HG02943 (cell line): Measurements from ENCODE around the gene RPRD2.

ENCODE experiments used
- ATAC-seq: cut with Tn5 transposase; IDR thresholded peaks from one replicate; pipeline ENCODE4 v1.9.1; 2021; ENCODE audit warnings: mild to moderate bottlenecking, low read depth, moderate library complexity; ENCODE audit not compliant: unreplicated experiment

RPRD2 gene

DNA sequence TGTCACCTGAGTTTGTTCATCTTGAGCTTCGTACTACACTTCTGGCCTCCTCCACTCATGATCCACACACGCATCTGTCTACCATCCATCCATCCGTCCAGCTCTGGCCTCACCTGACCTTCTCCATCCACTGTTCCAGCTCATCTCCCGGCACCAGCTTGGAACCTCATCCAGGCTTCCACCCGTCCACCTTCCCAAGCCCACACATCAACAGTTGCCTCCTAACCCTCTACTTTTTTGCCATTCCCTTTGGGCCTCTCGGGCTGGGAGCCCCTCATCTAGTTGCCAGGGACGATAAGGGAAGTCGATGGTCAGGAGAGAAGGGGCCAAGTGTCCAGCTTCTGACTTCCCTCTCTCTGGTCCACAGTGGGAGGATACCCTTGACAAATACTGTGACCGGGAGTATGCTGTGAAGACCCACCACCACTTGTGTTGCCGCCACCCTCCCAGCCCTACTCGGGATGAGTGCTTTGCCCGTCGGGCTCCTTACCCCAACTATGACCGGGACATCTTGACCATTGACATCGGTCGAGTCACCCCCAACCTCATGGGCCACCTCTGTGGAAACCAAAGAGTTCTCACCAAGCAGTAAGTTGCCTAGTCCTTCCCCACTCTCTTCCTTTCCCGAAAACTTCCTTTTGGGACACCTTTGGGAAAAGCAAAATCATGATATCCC is 148.2 kb downstream of the RPRD2 start:
- ATAC-seq, result no peak

DNA sequence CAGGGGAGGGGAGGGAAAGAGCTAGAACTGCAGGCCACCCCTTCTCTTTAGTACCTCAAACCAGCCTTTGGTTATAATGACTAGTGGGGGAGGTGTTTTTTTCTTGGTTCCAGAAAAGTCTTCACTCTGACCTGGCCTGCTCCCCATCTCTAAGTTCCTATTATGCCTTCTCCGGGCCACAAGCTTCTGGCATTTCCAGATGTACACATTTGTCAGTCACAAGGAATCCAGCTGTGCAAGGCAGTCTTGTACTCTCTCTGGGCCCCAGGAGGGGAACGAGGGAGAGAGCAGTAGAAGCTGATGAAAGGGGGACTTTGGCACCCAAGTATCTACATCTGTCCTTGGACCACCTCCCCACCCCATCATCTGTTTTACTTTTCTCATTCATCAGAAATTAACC is 148.9 kb downstream of the RPRD2 start:
- ATAC-seq, result no peak

DNA sequence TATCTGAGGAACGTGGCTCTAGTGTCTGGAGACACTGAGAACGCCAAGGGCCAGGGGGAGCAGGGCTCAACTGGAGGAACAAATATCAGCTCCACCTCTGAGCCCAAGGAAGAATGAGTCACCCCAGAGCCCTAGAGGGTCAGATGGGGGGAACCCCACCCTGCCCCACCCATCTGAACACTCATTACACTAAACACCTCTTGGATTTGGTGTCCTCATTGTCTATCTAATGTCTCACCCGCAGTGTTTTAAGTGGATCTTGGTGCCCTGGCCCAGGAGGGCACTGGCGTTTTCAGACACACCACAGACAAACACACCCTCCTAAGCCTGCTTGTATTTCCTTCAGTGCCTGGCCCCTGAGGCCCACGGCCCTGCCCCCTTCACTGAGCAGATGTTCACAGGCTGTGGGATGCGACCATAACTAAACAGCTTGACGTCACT is 149.4 kb downstream of the RPRD2 start:
- ATAC-seq, result no peak

DNA sequence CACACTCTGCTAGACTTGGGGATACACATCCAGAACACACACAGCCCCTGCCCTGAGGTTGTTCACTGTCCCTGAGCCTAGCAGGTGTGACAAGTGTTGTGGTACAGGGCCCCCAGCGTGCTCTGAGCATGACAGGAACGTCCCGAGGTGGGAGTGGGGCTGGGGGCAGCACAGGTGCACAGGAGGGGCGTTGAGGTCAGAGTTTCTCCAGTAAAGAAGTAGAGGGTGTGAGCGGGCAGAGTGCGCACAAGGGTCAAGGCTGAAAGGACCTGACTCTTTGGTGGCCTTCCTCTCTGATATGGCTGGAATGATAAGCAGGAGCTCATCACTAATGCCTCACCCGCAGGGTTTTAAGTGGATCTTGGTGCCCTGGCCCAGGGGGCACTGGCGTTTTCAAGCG is 150.3 kb downstream of the RPRD2 start:
- no peak for ATAC-seq

DNA sequence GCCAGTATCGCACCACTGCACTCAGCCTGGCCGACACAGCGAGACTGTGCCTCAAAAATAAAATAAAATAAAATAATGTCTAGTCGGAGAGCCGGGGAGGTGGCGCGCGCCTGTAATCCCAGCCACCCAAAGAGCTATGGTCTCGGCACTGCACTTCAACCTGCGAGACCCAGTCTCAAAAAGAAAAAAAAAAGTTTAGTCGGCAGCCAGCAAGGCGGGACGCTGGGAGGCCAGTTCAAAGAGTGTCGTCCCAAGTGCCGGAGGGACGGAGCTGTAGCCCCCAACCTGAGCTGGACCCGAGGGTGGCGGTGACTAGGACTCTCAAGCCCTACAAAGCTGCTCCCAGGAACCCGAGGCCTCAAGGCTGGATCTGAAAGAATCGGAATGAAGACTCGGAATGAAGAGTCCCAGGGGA is 151.0 kb downstream of the RPRD2 start:
- peak; percentile 6 for ATAC-seq

DNA sequence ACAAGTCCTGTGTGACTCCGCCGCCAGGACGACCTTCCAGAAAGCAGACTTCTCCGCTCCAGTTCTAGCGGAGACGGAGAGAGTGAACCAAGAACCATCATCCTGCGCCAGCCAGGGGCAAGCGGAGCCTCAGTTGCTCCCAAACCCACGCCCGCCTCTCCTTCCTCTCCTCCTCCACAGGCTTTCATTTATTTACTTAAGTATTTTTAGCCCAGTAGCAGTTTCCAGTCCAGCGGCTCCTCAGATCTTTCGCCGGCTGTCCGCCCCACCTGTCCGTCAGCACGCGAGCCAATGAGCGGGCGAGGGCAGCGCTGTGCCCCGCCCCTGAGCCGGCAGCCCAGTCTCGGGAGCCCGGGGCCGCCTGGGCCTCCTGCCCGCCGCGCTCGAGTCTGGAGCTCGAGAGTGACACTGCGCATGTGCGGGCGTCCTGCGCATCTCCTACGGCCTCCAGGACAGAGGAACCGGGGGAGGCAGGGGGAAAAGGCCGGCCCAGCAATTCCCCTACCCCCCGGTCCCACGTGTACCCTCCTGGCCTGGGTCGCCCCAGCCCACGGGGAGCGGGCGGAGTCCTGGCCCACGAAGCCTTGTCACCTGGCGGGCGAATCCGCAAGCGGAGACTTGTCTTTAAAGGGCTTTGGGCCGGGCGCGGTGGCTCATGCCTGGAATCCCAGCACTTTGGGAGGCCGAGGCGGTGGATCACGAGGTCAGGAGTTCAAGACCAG is 151.5 kb downstream of the RPRD2 start, which contains the start of gene FALEC:
FALEC (plus strand) TSS at position 425 of the 722 bp plus-strand sequence.
- peak; percentile 97 for ATAC-seq

DNA sequence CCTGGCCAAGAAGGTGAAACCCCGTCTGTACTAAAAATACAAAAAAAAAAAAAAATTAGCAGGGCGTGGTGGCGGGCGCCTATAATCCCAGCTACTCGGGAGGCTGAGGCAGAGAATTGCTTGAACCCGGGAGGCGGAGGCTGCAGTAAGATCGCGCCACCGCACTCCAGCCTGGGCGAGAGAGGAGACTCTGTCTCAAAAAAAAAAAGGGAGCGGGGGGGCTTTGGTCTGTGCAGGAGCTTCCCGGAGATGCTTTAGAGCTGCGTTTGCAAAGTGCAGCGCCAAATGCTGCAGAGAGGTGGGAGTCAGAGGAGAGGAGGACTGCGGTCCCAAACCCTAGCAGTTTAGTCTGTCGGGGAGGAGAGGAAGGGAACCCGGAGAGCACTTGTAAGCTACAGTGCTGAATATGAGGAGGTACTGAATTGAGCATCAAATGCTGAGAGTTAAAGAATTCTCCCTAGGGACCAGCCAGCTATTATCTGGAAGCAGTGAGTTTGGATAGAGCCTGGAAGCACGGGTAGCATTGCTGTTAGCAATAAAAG is 152.2 kb downstream of the RPRD2 start:
- ATAC-seq, result no peak

DNA sequence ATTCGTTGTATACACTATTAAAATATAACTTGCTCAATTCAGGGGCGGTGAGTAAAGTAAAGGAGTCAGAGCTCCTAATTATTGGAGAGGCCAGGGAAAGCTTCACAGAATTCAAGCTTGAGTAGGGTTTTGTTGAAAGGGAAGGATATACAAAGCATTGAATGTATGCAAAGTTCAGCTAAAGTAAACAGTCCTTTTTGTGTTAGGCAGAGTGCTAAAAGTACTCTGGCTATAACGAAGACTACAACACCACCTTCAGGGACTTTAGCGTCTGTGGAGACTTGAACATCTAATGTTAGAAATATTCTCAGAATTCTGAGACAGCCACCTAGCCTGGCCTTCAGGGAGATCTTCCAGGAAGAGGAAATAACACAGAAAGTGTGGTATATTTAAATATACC is 152.7 kb downstream of the RPRD2 start:
- no peak for ATAC-seq

DNA sequence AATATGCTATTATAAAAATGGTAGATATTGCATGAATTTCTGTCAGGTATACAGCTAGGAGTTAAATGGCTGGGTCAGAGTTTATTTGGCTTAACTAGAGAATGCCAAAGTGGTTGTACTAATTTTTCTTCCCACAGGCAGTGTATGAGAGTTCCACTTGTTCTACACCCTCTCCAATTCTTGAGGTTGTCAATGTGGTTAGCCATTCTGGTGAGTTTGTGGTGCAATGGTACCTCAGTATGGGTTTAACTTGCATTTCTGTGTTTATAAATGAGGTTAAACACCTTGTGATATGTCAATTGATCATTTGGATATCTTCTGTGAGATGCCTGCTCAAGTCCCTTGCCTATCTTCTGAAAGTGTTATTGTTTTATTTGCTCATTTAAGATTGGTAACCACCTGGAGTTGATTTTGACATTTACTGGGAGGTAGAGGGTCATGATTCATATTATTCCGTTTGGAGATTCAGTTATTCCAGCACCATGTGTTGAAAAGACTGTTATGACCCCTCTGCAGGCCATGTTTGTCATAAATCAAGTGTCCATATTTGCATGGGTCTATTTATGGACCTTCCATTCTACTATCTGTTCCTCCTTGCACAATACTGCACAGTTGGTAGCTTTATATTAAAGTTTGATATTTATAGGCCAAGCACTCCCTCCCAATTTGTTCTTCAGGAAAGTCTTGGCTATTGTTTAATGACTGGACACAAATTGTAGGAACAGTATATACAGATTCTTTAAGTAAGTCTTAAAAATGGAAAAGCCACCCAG is 157.4 kb downstream of the RPRD2 start:
- ATAC-seq, result no peak

DNA sequence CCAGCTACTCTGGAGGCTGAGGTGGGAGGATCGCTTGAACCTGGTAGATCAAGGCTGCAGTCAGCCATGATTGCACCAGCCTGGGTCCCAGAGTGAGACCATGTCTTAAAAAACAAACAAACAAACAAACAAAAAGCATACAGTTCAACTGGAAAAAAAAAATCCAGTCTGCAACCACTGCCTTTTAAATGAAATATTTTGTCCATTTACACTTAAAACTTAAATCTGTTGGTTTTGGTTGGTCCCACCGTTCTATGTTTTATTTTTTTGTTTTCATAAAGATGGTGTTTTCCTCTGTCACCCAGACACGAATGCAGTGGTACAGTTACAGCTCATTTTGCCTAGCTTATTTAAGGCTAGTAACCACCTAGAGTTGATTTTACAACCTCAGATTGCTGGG is 161.4 kb downstream of the RPRD2 start:
- no peak for ATAC-seq
